ENCODE results near the gene NBPF20. TPM values are rescaled to one million over a fixed set of nuclear protein-coding genes. Genes with fewer than 3 reads are reported as not detected.
A peak's percentile ranks its signal among the peaks of the same experiment; 100 is the strongest.
"Not testable (repeated sequence)": the region's sequence is repeated elsewhere in the genome, so short reads cannot be mapped to it uniquely, and the experiment has no call there.

NBPF20 gene
- total and polyA plus RNA-seq, 12 donors, result 0.44 to 4.6 (median 2.3) TPM

DNA sequence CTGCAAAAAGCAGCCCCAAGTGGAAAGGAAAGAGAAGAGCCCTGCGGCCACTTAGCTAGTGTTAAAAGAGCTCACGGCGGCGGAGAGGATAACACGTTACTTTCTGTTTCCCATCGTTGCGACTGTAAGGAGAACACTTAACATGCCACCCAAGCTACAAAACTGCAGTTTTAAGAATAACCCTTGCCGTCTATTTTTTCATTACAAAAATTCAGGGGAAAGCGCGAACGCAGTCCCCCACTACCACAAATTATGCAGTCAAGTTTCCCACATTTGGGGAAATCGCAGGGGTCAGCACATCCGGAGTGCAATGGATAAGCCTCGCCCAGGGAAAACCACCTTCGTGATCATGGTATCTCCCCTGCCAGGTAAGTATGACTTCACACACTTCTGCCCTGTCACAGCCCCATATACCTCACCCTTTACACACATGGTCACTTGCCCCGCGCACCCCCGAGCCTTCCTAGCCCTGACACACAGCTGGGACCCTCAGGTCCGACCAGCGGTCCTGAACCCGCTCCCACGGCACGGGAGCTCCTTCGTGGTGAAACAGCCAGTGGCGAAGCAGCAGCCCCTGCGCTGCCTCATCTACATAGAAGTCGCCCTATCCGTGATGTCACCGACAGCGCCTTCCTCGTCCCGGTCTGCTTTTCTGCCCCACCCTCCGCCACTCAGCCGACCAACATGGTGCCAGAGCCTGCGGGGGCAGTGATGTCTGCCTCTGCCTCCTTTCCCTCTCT lies 40.2 kb upstream of the NBPF20 start:
- H3K27me3 ChIP-seq; H3K36me3 ChIP-seq (replicated peaks in 1 of 2); H3K4me1 ChIP-seq (replicated peaks in 1 of 2); H3K9me3 ChIP-seq (replicated peaks in 1 of 3); intact Hi-C loops (cut with DNase I): not testable (repeated sequence)
- peak; percentile 52 to 92 (median 73) for DNase-seq
- 0 to 1% (median 0%) methylated on average over 4 to 18 of the region's 35 CpGs for WGBS, 4 donors
- peak; percentile 42 to 96 for TF ChIP-seq POLR2A (IDR thresholded peaks at IDR 0.05)
- Histone ChIP-seq H3K4me3 (peak overlapping the region in 3 of 4 donors; percentile 23 to 46 (median 25)), H3K27ac (peak overlapping the region in 3 of 5 donors; percentile 51 to 76 (median 70))

- intact Hi-C loops (cut with DNase I); H3K9me3 ChIP-seq (replicated peaks in 1 of 3); H3K4me1 ChIP-seq (replicated peaks in 1 of 2); DNase-seq; H3K36me3 ChIP-seq (replicated peaks in 1 of 2); H3K27ac ChIP-seq; H3K27me3 ChIP-seq: not testable (repeated sequence)
- peak overlapping the region in 2 of 4 donors; percentile 23 to 46 for H3K4me3 ChIP-seq
- WGBS, 4 donors, result 15 to 41% (median 26%) methylated on average over 5 to 6 of the region's 21 CpGs
These were observed 39.4 kb upstream of the NBPF20 start for GRCh38 chr1:145464708-145465336.

- WGBS, 4 donors, result 88 to 97% (median 93%) methylated on average over 2 of the region's 2 CpGs
- H3K27ac ChIP-seq; H3K27me3 ChIP-seq; H3K9me3 ChIP-seq (replicated peaks in 1 of 3); H3K36me3 ChIP-seq (replicated peaks in 1 of 2); H3K4me1 ChIP-seq (replicated peaks in 1 of 2); DNase-seq; H3K4me3 ChIP-seq; intact Hi-C loops (cut with DNase I): not testable (repeated sequence)
These were observed 38.6 kb upstream of the NBPF20 start for GRCh38 chr1:145464017-145464416.

DNA sequence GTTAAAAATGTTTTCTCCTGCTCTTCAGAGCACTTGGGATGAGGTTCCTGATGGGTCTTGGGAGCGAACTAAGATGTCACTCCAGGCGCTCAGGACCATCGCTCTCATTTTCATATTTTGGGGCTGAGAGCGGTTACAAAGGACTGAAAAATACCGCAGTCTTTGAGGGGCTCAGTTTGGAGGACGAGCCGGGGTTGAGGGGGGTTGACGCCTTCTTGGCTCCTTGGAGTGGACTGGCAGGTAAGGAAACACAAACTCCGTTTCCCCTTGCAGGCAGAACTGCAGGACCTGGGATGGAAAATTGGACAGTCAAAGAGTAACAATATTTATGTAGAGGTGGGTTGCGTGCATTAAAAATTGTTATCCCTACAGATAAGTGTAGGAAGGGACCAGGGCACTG lies 35.3 kb upstream of the NBPF20 start:
- H3K27ac ChIP-seq; H3K36me3 ChIP-seq (replicated peaks in 1 of 2); DNase-seq; intact Hi-C loops (cut with DNase I); H3K9me3 ChIP-seq (replicated peaks in 1 of 3); H3K27me3 ChIP-seq; H3K4me1 ChIP-seq (replicated peaks in 1 of 2); H3K4me3 ChIP-seq: not testable (repeated sequence)
- 53 to 78% (median 57%) methylated on average over 7 to 9 of the region's 10 CpGs for WGBS, 4 donors

DNA sequence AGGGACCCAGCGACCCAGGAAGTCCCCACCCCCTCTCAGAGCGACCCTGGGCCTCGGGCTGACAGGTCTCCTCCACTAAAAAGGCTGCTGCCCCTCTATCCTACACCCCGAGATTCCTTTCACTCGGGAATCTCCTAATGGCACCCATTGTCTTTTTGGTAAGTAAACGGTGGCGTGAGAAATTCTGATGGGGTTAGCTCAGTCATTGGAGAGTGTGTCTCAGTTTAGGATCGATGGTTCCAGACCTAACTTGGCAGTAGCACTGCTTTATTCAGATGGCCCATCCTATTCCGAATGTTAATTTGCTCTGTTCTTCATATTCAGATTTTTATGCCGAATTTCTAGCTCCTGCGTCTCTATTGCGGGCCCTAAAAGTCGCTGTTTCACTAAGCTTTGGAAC lies 34.6 kb upstream of the NBPF20 start:
- H3K27ac ChIP-seq; H3K9me3 ChIP-seq (replicated peaks in 1 of 3); H3K4me1 ChIP-seq (replicated peaks in 1 of 2); H3K36me3 ChIP-seq (replicated peaks in 1 of 2); DNase-seq; H3K27me3 ChIP-seq; intact Hi-C loops (cut with DNase I): not testable (repeated sequence)
- 5 to 12% (median 6%) methylated on average over 10 to 12 of the region's 13 CpGs for WGBS, 4 donors
- H3K4me3 ChIP-seq, result peak overlapping the region in 1 of 4 donors; percentile 33

- H3K4me3 ChIP-seq; H3K36me3 ChIP-seq (replicated peaks in 1 of 2); DNase-seq; H3K27ac ChIP-seq; intact Hi-C loops (cut with DNase I); H3K27me3 ChIP-seq; H3K9me3 ChIP-seq (replicated peaks in 1 of 3); H3K4me1 ChIP-seq (replicated peaks in 1 of 2): not testable (repeated sequence)
- WGBS, 4 donors, result no CpG with 5 or more reads among the region's 27 CpGs
These were observed 34.2 kb upstream of the NBPF20 start for GRCh38 chr1:145459591-145459990.

GRCh38 chr1:145459063-145459462 lies 33.7 kb upstream of the NBPF20 start:
- intact Hi-C loops (cut with DNase I); DNase-seq: not testable (repeated sequence)
- WGBS, 4 donors, result 20 to 60% (median 56%) methylated on average over 1 of the region's 1 CpG; no CpG with 5 or more reads in 1 of the 4 donors

DNA sequence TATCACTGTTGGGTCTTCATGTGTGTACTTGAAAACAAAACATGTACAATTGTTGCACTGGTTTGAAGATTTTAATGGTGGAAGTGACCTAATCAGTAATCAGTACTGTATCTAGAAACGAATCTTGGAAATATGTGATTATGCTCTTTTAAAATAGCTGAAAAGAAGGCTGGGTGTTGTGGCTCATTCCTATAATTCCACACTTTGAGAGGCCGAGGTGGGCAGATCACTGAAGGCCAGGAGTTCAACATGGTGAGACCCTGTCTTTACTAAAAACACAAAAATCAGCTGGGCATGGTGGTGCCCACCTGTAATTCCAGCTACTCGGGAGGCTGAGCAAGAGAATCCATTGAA lies 29.4 kb upstream of the NBPF20 start:
- H3K4me1 ChIP-seq (replicated peaks in 1 of 2); intact Hi-C loops (cut with DNase I); H3K27me3 ChIP-seq; DNase-seq; H3K27ac ChIP-seq; H3K9me3 ChIP-seq (replicated peaks in 1 of 3); H3K4me3 ChIP-seq; H3K36me3 ChIP-seq (replicated peaks in 1 of 2): not testable (repeated sequence)
- 51 to 68% (median 60%) methylated on average over 2 of the region's 3 CpGs for WGBS, 4 donors

More at GRCh38 chr1:145459063-145459462, 33.7 kb upstream of the NBPF20 start:
- H3K4me3 ChIP-seq; H3K9me3 ChIP-seq (replicated peaks in 1 of 3); H3K36me3 ChIP-seq (replicated peaks in 1 of 2); H3K4me1 ChIP-seq (replicated peaks in 1 of 2); H3K27me3 ChIP-seq; H3K27ac ChIP-seq: not testable (repeated sequence)

DNA sequence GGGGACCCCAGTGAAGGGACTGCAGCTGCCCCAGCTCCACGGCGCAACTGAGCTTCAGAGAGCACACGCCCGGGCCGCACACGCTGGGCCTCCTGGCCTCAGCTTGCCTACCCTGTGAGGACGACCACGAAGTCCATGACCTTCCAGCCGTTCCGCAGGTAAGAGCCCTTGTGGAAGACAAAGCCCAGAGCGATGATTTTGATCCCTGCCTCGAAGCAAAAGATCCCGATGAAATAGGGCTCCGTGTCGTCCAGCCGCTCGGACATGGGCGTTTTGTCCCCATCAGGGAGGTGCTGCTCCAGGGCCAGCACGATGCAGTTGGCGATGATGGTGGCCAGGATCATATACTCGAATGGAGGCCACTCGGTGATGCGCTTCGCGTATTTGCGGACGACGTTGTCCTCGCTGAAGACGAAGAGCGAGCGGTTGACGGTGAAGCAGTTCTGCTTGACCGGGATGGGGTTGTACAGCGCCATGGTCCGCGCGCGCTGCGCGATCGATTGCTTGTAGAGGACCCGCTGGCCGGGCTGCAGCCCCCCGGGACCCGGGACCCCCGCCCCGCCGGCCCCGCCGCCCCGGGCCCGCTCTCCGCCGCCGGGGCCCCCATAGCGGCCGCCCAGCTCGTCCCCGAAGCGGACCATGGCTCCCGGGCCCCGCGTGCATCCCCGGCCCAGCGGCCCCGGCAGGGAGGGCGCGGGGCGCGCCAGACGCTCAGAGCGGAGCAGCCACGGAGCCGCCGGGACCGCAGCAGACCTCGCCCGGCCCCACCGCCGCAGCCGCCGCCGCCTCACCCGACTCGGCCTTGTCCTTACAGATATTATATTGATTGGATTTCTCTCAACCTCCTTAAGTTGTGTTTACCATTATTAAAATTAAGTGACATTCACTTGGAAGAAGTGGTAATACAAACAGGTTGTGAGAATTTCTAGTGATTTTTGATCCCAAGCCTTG lies 28.7 kb upstream of the NBPF20 start:
- WGBS, 4 donors, result 16 to 32% (median 19%) methylated on average over 28 to 54 of the region's 86 CpGs; no CpG with 5 or more reads in 1 of the 4 donors
- H3K4me1 ChIP-seq (replicated peaks in 1 of 2); H3K27ac ChIP-seq; DNase-seq; H3K9me3 ChIP-seq (replicated peaks in 1 of 3); H3K4me3 ChIP-seq; H3K27me3 ChIP-seq; intact Hi-C loops (cut with DNase I); H3K36me3 ChIP-seq (replicated peaks in 1 of 2): not testable (repeated sequence)

DNA sequence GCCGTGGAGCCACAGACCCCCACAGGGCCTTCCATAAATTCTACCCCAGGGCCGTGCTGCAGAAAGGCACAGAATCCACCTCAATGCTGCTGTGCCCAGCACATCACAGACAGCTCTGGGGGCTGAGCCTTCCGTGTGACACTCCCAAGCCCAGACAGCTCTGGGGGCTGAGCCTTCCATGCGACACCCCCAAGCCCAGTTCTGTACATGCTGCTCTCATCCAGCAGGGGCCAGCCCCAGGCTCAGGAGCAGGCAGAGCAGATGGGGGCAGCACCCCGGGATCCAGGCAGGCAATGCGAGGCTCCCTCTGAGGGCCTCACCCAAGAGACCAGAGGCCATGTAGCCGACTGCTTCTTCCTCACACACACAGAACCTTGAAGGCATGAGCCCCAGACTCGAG lies 27.1 kb upstream of the NBPF20 start:
- H3K4me3 ChIP-seq; H3K27me3 ChIP-seq; H3K9me3 ChIP-seq (replicated peaks in 1 of 3); H3K36me3 ChIP-seq (replicated peaks in 1 of 2); H3K27ac ChIP-seq; H3K4me1 ChIP-seq (replicated peaks in 1 of 2); DNase-seq; intact Hi-C loops (cut with DNase I): not testable (repeated sequence)
- 53% methylated on average over 2 to 4 of the region's 8 CpGs; no CpG with 5 or more reads in 2 of the 4 donors for WGBS, 4 donors
